ENCODE results near the gene MRPS15.

- TF ChIP-seq CTCF (conservative IDR thresholded peaks at IDR 0.05), result no peak
- TF ChIP-seq ZFX (IDR thresholded peaks at IDR 0.05), result no peak
These were observed 31.6 kb downstream of the MRPS15 start for GRCh38 chr1:36432616-36433015.
